Kidney capillary endothelial cell (primary cell): Measurements from ENCODE around the gene EHD3.

Source experiments
- DNase-seq: peaks from one replicate; pipeline ENCODE4 v3.0.0-alpha.2; 2018; ENCODE audit warnings: low spot score

Gene EHD3

DNA sequence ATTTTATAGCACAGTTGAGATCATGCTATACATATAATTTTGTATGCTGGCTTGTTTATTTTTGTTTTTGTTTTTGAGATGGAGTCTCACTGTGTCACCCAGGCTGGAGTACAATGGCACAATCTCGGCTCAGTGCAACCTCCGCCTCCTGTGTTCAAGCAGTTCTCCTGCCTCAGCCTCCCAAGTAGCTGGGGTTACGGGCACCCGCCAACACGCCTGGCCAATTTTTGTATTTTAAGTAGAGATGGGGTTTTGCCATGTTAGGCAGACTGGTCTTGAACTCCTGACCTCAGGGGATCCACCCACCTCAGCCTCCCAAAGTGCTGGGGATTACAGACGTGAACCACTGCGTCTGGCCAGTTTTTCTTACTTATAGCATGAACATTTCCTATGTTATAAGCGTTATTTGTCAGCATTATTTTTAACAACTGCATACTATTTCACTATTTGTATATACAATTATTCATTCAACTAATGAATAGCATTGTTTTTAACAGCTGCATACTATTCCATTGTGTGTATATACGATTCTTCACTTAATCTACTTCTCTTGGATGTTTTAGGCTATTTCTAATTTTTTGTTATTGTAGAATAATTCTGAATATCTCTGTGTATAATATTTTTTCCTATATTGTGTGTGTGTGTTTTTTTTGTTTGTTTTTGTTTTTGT, 3.5 kb downstream of the EHD3 start:
- DNase-seq = no peak

DNA sequence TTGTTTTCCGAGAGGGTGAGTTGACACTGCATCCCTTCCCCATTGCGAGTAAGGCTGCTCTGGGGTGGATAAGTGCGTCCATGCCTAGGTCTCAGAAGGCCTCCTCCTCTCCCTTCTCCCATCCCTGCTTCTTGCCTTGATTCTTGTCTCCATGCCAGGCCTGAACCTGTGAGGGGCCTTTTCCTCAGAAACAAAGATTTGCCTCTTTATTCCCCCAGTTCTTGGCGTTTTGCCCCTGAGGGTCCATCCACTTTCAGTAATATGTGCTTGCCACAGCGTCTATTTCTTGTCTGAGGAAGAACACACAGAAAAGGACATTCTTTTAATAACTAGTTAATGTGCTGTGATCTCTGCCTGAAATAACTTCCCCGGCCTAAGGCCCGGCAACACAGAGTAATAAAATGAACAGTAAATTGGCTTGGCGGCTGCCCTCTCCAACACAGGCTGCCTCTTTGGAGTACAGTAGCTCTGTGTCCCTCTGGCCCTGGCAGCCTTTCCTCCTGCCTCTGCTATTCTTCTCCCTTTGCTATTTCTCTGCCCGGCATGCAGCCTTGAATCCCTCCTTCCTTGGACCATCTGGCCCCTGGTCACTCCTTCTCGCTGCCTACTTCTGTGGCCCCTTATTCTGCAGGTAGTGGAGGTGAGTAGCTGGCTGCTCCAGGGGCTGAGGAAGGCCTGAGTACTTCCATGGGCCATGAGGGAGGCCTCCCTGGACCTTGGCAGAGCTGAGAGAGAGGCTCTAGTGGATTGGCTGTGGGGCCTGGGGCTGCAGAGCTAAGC, 4.4 kb downstream of the EHD3 start:
- DNase-seq = no peak

DNA sequence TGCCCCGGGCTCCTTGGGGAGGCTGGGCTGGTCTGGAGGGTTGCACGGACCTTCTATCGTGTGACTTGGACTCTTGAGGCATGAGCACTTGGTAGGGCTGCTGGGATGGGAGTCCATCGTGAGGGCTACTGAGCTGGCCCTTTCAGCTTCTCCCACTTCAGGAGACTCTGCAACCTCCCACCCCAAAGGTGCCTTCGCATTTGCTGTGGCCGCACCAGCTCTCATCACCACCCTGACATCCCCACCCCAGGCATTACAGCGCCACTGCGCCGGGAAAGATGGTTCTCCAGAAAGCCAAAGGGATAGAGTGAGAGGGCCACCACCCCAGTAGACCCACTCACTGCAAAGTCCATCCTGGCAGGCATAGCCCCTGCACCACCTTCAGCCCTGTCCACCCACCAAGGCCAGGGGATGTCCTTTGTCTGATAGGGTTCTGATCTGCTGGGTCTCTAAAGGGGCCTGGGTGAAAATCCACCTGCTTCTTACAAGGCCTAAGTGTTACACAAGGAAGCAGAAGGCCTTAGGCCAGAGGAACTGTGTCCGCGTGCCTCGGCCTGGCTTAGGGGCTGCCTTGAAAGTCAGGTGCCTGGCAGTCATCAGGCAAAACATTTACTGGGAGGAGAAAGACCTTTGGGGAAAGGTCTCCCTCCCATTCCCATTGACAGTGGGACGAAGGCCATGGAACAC, 5.1 kb downstream of the EHD3 start:
- DNase-seq = no peak

DNA sequence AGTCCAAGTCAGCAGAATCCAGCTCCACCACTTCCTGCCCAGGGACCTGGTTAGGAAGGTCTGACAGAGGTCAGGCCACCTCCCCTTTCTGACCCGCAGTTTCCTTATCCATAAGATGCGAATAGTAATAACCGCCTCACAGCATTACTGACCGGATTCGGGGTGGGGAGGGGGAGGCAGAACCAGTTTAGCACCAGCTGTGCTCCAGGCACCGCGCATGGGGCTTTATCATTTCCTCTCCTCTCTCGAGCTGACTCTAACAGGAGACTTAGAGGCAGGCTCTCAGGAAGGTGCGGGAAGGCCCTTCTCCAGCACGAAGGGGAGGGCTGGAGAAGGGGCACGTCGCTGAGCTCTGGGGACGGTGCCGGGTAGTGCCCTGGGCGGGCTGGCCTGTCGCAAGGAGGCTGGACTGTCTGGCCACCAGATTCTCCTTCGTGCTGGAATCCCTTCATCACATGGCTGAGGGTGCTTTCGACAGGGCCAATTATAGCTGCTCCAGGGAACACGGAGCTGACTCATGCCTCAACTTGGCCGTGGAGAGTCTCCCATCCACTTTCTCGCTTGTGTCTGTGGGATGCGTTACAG, 5.7 kb downstream of the EHD3 start:
- peak; percentile 77 for DNase-seq

DNA sequence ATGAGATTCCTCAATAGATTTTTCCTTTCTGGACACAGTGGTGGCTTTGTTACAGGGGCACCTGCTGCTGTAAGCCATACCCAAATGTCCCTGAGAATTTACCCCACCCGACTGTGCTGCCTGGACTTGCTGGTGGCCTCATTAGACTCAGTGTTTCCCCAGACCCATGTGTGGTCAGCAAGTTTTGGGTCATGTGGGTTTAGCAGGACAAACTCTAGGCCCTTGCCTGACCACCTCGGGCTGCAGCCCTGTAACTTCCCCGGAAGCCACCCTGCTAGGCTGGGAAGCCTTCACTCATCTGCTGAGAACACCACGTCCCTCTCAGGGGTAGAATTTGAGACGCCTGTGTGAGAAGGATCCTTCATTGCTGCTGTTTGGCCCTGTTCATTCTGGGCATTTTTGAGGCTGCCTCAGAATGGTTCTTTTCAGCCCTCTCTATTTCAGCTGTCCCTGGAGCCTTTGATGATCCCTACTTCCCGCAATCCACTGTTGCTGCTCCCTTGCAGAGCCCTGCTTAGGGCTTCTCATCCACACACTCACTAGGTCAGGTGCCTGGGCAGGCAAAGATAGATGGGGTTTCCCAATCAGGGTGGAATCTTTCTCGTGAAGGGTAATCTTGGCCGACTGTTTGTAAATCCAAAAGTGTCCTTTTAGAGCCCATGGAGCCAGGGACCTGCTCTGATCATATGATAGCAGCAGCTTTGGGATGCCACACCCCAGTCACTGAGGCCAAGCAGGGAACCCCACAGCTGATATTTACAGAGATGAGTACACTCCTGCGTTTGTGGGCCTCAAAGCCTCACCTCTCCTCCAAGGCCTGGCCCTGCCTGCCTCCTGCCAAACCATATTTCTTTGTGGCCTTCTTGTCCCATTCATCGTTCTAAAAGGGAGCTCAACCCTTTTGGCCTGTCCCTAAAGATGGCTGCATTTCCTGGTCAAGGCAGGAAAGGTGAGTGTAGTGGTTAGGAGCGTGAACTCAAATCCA, 6.7 kb downstream of the EHD3 start:
- DNase-seq = no peak

DNA sequence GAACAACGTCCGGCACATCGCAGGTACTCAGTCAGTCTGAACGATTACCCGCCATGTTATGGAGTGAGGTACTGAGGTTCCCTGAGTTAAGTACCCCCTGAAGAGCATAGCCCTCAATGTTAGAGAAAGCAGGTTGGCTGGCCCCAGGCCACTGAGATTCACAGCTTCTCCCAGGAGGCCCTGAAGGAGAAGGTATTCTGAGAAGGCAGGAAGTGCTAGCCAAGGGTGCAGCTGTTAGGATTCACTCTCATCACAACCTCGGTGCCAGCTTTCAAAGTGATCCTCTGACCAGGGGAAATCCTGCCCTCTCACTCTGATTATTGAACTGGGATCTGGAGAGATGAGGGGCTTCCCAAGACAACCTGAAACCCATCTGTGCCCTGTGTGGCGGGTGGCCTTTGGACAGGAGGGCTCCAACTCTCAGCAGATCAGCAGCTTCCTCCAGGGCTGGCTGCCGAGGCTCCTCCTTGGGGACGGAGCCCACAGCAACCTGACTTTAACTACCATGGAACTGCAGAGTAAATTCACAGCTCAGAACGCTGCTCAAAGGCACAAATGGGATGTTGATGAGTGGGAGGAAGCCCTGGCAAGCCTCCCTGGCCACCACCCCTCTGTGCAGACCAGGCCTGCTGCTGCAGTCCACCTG, 7.8 kb downstream of the EHD3 start:
- no peak for DNase-seq

- DNase-seq = no peak
These were observed 9.1 kb downstream of the EHD3 start for GRCh38 chr2:31243053-31243452.

DNA sequence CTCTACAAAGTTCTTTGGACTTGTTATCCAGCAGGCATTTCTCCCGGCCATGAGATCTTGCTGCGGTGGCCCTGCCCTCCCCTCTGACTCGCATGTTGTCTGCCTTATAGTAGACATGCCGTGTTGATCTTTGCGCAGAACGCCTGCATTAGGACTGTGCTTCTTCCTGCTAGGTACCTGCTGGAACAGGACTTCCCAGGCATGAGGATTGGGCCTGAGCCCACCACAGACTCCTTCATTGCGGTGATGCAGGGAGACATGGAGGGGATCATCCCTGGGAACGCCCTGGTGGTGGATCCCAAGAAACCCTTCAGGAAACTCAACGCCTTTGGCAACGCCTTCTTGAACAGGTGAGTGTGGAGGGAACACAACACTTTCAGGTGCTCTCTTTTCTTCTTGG, 10.1 kb downstream of the EHD3 start:
- DNase-seq = no peak

DNA sequence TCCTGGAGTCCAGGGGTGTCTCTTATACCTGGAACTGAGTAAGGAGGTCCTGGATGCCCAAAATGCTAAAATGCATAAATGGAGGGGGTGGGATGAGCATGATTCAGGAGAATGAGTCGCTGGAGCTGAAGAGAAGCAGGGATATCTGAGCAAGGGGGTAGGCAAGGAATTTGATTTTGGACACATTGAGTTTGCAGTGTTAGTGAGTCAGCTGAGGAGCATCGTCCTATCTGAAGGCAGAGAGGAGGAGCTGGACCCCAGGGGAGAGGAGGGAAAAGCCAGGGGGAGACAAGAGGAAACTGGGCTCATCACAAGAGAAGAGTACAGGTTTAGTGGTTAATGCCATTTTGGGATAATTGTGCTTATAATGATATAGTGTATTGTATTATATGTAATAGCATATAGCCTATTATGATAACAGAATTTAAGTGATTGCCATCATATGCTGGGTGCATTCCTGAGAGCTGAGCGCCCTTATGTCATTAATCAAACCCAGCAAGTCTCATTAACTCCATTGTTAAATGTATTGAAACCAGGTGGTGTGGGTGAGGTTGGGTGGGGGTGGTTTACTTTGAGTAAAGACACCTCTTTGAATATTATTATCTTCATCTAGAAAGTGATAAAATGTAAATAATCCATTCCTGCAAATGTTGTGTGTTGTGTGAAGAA, 12.4 kb downstream of the EHD3 start:
- no peak for DNase-seq

- DNase-seq = no peak
These were observed 13.8 kb downstream of the EHD3 start for GRCh38 chr2:31247711-31248110.

DNA sequence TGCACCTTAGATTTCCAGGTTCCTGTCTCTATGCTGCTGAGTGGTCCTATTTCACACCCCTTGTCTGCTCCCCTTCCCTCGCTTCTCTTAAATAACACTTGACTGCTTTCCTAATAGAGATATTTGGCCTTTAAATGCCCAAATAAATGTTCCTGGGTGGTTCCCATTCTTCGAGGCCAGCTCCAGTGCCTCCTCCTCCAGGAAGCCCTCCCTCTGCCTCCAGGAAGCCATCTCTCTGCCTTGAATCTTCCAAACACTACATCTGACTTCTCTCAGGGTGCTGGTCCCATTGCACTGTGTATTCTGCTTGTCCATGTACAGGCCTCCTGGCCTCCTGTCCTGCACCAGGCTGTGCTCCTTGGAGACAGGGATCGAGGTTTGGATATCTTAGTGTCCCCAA, 14.2 kb downstream of the EHD3 start:
- no peak for DNase-seq

DNA sequence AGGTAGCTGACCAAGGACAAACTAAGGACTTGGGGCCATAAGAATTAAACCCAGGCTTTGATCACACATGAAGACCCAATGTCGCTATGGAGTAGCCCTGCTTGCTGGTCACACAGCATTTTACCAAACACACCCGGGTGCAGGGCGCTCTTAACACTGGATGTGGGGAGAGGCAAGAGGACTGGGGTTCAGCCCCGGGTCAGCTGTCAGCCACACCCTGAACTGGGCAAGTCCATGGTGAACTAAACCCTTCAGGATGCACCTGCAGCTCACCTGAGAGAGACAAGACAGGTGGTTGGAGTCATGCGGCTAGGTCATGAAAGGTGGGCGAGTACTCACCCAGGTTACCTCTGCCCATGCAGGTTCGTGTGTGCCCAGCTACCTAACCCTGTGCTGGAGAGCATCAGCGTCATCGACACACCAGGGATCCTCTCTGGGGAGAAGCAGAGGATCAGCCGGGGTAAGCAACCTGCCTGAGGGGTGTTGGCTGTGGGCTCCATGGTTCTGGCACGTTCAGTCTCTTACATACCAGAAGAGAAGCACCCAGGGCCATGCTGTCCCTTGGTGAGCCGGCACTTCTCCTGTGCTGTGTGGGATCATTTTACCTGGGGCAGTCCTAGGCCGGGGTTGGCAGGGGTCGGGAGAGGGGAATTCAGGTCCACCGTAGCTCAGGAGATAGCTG, 15.2 kb downstream of the EHD3 start:
- DNase-seq = no peak

DNA sequence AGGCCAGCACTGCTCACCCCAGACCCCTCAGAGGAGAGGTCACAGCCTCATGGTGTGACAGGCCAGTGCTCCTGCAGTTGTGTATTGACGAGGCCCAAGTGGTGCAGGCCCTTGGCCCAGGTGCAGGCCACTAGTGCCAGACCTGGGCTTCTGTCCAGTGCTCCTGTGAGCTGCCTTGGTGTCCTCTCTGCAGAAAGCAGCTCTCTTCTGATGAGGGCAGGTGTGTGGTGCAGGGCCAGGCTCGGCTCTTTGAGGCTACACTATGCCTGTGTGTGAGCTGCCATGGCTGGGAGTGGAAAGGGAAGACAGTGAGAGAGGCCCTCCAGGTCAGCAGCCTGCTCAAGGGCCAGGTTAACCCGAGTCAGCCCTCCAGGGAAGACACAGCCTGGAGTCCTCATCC, 17.1 kb downstream of the EHD3 start:
- DNase-seq = no peak

DNA sequence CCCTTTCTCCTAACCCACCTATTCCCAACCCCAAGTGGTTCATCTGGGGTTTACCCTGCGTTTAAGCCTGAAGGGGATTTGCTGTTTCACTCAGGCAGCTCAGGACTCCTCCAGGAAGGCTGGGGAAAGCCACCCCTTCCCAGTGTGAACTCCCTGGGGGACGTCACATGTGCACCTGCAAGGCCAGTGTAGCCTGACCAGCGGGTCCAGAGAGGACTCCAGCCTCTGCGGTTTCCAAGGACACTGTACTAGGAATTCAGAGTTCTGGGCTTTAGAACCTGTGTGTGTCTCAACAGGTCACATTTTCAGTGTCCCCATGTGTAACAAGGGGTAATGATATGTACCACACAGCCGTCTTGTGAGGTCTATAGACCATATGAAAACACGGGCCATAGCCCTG, 17.9 kb downstream of the EHD3 start:
- no peak for DNase-seq

DNA sequence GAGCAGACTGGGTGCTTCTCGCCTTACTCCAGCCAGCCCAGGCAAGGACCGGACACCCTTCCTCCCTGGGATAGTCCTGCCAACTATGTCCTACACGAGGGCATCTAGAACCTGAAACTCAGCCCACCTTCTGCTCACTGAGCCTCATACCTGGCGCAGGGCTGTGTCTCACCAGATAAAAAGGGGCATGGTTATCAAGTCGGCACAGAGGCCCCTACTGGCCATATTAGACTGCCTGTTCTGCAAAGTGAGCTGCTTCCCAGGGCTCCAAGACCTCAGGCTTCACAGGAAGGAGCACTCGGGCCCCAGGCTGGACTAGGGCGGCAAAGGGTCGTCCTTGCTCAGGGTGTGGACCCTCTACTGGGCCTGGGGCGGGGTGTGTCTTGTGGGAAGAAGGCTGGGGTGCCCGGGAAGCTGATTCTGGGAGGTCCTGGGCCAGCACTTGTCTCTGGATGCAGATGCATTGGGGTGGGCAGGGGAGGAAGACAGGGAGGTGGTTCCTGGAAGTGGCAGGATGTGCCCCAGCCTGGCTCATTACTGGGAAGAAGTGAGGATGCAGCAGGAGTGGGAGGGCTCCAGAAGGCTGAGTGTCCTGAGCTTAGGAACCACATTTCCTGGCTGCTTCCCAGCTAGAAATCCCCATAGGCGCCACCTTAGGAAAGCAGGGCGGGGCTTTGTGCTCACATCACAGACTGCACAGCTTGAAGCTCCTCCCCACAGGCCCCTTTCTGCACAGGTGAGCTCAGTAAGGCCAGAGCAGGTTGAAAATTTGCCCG, 19.6 kb downstream of the EHD3 start:
- no peak for DNase-seq

GRCh38 chr2:31254237-31255203, 20.6 kb downstream of the EHD3 start:
- DNase-seq = no peak

DNA sequence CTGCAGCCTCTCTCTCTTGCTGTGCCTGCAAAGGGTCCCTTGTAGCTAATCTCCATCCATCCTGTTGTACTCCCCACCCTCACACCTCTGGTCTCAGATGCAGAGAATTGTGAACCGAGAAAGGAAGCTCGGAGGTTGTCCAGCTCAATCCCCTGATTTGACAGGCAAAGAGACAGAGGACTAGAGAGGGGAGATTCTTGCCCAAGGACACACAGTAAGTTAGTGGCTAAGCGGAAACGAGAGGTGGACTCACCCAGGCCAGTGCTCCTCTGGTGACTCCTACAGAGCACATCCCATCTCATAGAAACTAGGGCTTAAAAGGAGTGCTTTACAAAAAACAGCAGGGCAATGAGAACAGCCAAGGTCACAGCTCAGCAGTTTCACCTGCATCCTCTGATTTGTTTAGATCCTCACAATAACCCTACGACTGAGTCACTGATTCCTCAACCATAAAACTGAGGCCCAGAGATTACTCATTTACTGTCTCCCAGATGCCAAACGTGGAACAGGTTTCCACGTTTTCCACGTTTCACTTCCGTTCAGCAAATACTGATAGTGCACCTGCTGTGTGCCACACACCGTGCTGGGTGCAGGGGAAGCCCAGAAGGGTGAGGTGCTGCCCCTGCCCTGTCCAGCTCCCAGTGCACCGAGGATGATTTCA, 22.1 kb downstream of the EHD3 start:
- DNase-seq = no peak
